Measurements from ENCODE around the gene RBM41. TPM values are rescaled to one million over a fixed set of nuclear protein-coding genes. Genes with fewer than 3 reads are reported as not detected.

Gene RBM41
- total RNA-seq, 1 experiment from 2014 or later, result 12.8 TPM

- H3K27me3 ChIP-seq (ENCODE audit: low read length), result no peaks in the 10 kb centered on the region
- H3K9me2 ChIP-seq (replicated peaks; ENCODE audit: low read length), result no peaks in the 10 kb centered on the region
- ChIA-PET POLR2A (ENCODE audit: unreplicated experiment) (no interaction called here), CTCF (no interaction called here)
- H3K27ac ChIP-seq (ENCODE audit: low read length), result no peak overlapping the region
- H3K4me1 ChIP-seq (ENCODE audit: insufficient read depth, low read length), result peaks cover 8% of the 10 kb centered on the region; the same call in 1 of the 2 replicates
- H3K4me2 ChIP-seq (ENCODE audit: low read length), result no peak overlapping the region
- no peak overlapping the region for H2AFZ ChIP-seq (ENCODE audit: low read length)
- no TSS peak for BruUV-seq (replicated peaks)
- no peaks in the 10 kb centered on the region for H3K9me3 ChIP-seq (ENCODE audit: low read length)
- intact Hi-C loops (cut with micrococcal nuclease), result no loop called here
- ATAC-seq (no peak), DNase-seq (no peak)
- no peak for TF ChIP-seq EZH2 (IDR thresholded peaks at IDR 0.05; ENCODE audit: low read length, unreplicated experiment)
- TF ChIP-seq EZH2phosphoT487 (IDR thresholded peaks at IDR 0.05; ENCODE audit: borderline replicate concordance, low read length), result no peak
- TF ChIP-seq CTCF (conservative IDR thresholded peaks at IDR 0.05; ENCODE audit: low read depth, low read length), result no peak
- H3F3A ChIP-seq (ENCODE audit: low read length, unreplicated experiment), result no peaks in the 10 kb centered on the region
- no peak overlapping the region for H3K9ac ChIP-seq (ENCODE audit: low read length)
- H3K4me3 ChIP-seq (ENCODE audit: low read length), result no peak overlapping the region
- no peaks in the 10 kb centered on the region for H3K36me3 ChIP-seq (ENCODE audit: low read depth, low read length)
- H3K79me2 ChIP-seq (ENCODE audit: low read length), result no peaks in the 10 kb centered on the region
- H4K20me1 ChIP-seq (ENCODE audit: low read length), result no peaks in the 10 kb centered on the region
Observed at GRCh38 chrX:107054978-107055377, 63.6 kb downstream of the RBM41 start.

- Histone ChIP-seq H3K9me2 (replicated peaks; ENCODE audit: low read length) (no peaks in the 10 kb centered on the region), H3K79me2 (ENCODE audit: low read length) (no peaks in the 10 kb centered on the region), H3K27ac (ENCODE audit: low read length) (no peak overlapping the region), H4K20me1 (ENCODE audit: low read length) (no peaks in the 10 kb centered on the region), H3K9me3 (ENCODE audit: low read length) (no peaks in the 10 kb centered on the region), H3K4me1 (ENCODE audit: insufficient read depth, low read length) (no peaks in the 10 kb centered on the region), H3K36me3 (ENCODE audit: low read depth, low read length) (no peaks in the 10 kb centered on the region), H3K4me2 (ENCODE audit: low read length) (no peak overlapping the region), H2AFZ (ENCODE audit: low read length) (no peak overlapping the region), H3K4me3 (ENCODE audit: low read length) (no peak overlapping the region), H3F3A (ENCODE audit: low read length, unreplicated experiment) (no peaks in the 10 kb centered on the region), H3K27me3 (ENCODE audit: low read length) (no peaks in the 10 kb centered on the region), H3K9ac (ENCODE audit: low read length) (no peak overlapping the region)
- intact Hi-C loops (cut with micrococcal nuclease), result no loop called here
- ATAC-seq (no peak), DNase-seq (no peak)
- TF ChIP-seq EZH2phosphoT487 (IDR thresholded peaks at IDR 0.05; ENCODE audit: borderline replicate concordance, low read length), result no peak
- no peak for TF ChIP-seq CTCF (conservative IDR thresholded peaks at IDR 0.05; ENCODE audit: low read depth, low read length)
- no peak for TF ChIP-seq EZH2 (IDR thresholded peaks at IDR 0.05; ENCODE audit: low read length, unreplicated experiment)
- BruUV-seq (replicated peaks), result no TSS peak
- POLR2A ChIA-PET (ENCODE audit: unreplicated experiment), result no interaction called here
- CTCF ChIA-PET, result no interaction called here
Observed at GRCh38 chrX:107050195-107050709, 68.4 kb downstream of the RBM41 start.

- H2AFZ ChIP-seq (ENCODE audit: low read length), result no peak overlapping the region
- CTCF ChIA-PET, result no interaction called here
- no peaks in the 10 kb centered on the region for H3K4me1 ChIP-seq (ENCODE audit: insufficient read depth, low read length)
- no peak overlapping the region for H3K9ac ChIP-seq (ENCODE audit: low read length)
- POLR2A ChIA-PET (ENCODE audit: unreplicated experiment), result no interaction called here
- no TSS peak for BruUV-seq (replicated peaks)
- DNase-seq (no peak), ATAC-seq (no peak)
- no peak overlapping the region for H3K4me3 ChIP-seq (ENCODE audit: low read length)
- TF ChIP-seq CTCF (conservative IDR thresholded peaks at IDR 0.05; ENCODE audit: low read depth, low read length) (no peak), EZH2phosphoT487 (IDR thresholded peaks at IDR 0.05; ENCODE audit: borderline replicate concordance, low read length) (no peak), EZH2 (IDR thresholded peaks at IDR 0.05; ENCODE audit: low read length, unreplicated experiment) (no peak)
- intact Hi-C loops (cut with micrococcal nuclease), result no loop called here
- H3F3A ChIP-seq (ENCODE audit: low read length, unreplicated experiment), result no peaks in the 10 kb centered on the region
- H3K9me2 ChIP-seq (replicated peaks; ENCODE audit: low read length), result no peaks in the 10 kb centered on the region
- H3K36me3 ChIP-seq (ENCODE audit: low read depth, low read length), result no peaks in the 10 kb centered on the region
- H3K79me2 ChIP-seq (ENCODE audit: low read length), result no peaks in the 10 kb centered on the region
- no peaks in the 10 kb centered on the region for H4K20me1 ChIP-seq (ENCODE audit: low read length)
- H3K4me2 ChIP-seq (ENCODE audit: low read length), result no peak overlapping the region
- no peaks in the 10 kb centered on the region for H3K9me3 ChIP-seq (ENCODE audit: low read length)
- H3K27me3 ChIP-seq (ENCODE audit: low read length), result no peaks in the 10 kb centered on the region
- H3K27ac ChIP-seq (ENCODE audit: low read length), result no peak overlapping the region
Observed at GRCh38 chrX:107047622-107048021, 71.0 kb downstream of the RBM41 start.
